Hepatocyte (in vitro differentiated cells): ENCODE results near the gene ACTL10. TPM values are rescaled to one million over a fixed set of nuclear protein-coding genes. Genes with fewer than 3 reads are reported as not detected.
"Not testable (repeated sequence)": the region's sequence is repeated elsewhere in the genome, so short reads cannot be mapped to it uniquely, and the experiment has no call there.

Experiments
- DNase-seq: peaks from one replicate; pipeline ENCODE4 v3.0.0-alpha.2; 2016; ENCODE audit warnings: low spot score
- H2AFZ ChIP-seq: fragments of 200-600 bp; sonication (generic); 2 replicates; pipeline ENCODE4 v1.6.0; 2016; ENCODE audit warnings: antibody characterized with exemption, mild to moderate bottlenecking
- H3K27ac ChIP-seq: fragments of 200-600 bp; sonication (generic); 2 replicates; pipeline ENCODE4 v1.5.1; 2016; ENCODE audit warnings: mild to moderate bottlenecking
- H3K27me3 ChIP-seq: fragments of 200-600 bp; sonication (generic); 2 replicates; pipeline ENCODE4 v1.6.1; 2016
- H3K36me3 ChIP-seq: fragments of 200-600 bp; sonication (generic); replicated peaks from 2 replicates; pipeline ENCODE4 v1.5.1; 2016; ENCODE audit warnings: low read depth; ENCODE audit not compliant: insufficient read depth
- H3K4me1 ChIP-seq: fragments of 200-600 bp; sonication (generic); 2 replicates; pipeline ENCODE4 v1.5.1; 2016; ENCODE audit warnings: mild to moderate bottlenecking, moderate library complexity; ENCODE audit not compliant: insufficient read depth
- H3K4me2 ChIP-seq: fragments of 200-600 bp; sonication (generic); 2 replicates; pipeline ENCODE4 v1.6.0; 2016
- H3K4me3 ChIP-seq: fragments of 200-600 bp; sonication (generic); 2 replicates; pipeline ENCODE4 v1.5.1; 2016; ENCODE audit warnings: mild to moderate bottlenecking
- H3K79me2 ChIP-seq: fragments of 200-600 bp; sonication (generic); 2 replicates; pipeline ENCODE4 v1.6.0; 2017; ENCODE audit warnings: mild to moderate bottlenecking
- H3K9me2 ChIP-seq: fragments of 200-600 bp; sonication (generic); replicated peaks from 2 replicates; pipeline ENCODE4 v1.6.0; 2017; ENCODE audit warnings: mild to moderate bottlenecking; ENCODE audit not compliant: insufficient read depth
- H3K9me3 ChIP-seq: fragments of 200-600 bp; sonication (generic); 2 replicates; pipeline ENCODE4 v1.5.1; 2016; ENCODE audit warnings: low read depth, mild to moderate bottlenecking
- H4K20me1 ChIP-seq: fragments of 200-600 bp; sonication (generic); 2 replicates; pipeline ENCODE4 v1.6.0; 2016; ENCODE audit warnings: mild to moderate bottlenecking; ENCODE audit not compliant: insufficient read depth, poor library complexity, severe bottlenecking
- EZH2 ChIP-seq: fragments of 200-600 bp; sonication (generic); IDR thresholded peaks from 2 replicates; pipeline ENCODE4 v1.6.1; 2016; ENCODE audit warnings: antibody characterized with exemption, mild to moderate bottlenecking, borderline replicate concordance
- EZH2phosphoT487 ChIP-seq: fragments of 200-600 bp; sonication (generic); IDR thresholded peaks from one replicate; pipeline ENCODE4 v1.6.1; 2018; ENCODE audit warnings: antibody characterized with exemption, mild to moderate bottlenecking, low read depth, moderate library complexity; ENCODE audit not compliant: unreplicated experiment, severe bottlenecking
- WGBS: methylation state at CpG from one replicate; pipeline ENCODE4 v1.1.6; 2016; ENCODE audit warnings: low lambda C conversion rate; ENCODE audit errors: missing lambda C conversion rate; 5-methylcytosine and 5-hydroxymethylcytosine counted together
- polyA plus RNA-seq: library from polyadenylated mRNA; unstranded; fragments of >200 nt; fragmentation: Nextera tagmentation; extraction: Ambion mirVana; gene quantifications from 2 replicates; pipeline ENCODE4 v1.2.1, GENCODE V29; 2016
- total RNA-seq: library from RNA; depleted of rRNA; stranded (reverse); fragments of >200 nt; gene quantifications from 2 replicates; pipeline ENCODE4 v1.2.3, GENCODE V29; 2014
- TF ChIP-seq, protein P1 (sequence below): fragments of 200-600 bp; sonication (generic); IDR thresholded peaks from 2 replicates; pipeline ENCODE4 v1.5.1; 2016; ENCODE audit warnings: antibody characterized with exemption, mild to moderate bottlenecking; ENCODE audit not compliant: poor library complexity

Gene ACTL10
- total and polyA plus RNA-seq, 2 experiments from 2014 or later: 0.17 to 2.6 TPM

DNA sequence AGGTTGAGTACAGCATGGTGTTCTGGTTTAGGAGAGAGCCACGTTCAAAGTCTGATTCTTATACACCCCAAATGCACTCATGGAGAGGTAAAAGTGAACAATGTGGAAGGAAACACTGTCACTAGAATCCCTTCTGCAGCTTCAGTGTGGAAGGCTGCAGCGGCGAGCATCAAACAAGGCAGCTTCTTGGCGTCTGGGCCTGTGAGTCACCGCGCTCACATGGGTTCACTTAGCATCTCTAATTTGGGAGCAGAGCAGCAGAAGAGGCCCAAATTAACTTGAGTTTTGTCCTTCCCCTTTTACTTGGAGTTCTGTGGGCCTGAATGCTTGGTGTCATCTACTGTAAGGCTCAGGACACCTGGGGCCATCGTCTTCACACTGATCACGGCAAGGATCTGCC, 30.4 kb downstream of the ACTL10 start:
- Histone ChIP-seq H3K4me1 (no peaks in the 10 kb centered on the region), H3K36me3 (no peaks in the 10 kb centered on the region), H3K9me3 (no peaks in the 10 kb centered on the region), H3K9me2 (no peaks in the 10 kb centered on the region), H4K20me1 (no peaks in the 10 kb centered on the region), H2AFZ (no peak overlapping the region), H3K4me3 (no peak overlapping the region), H3K27ac (no peak overlapping the region), H3K27me3 (no peaks in the 10 kb centered on the region), H3K4me2 (no peak overlapping the region), H3K79me2 (no peaks in the 10 kb centered on the region)
- TF ChIP-seq, protein P1, sequence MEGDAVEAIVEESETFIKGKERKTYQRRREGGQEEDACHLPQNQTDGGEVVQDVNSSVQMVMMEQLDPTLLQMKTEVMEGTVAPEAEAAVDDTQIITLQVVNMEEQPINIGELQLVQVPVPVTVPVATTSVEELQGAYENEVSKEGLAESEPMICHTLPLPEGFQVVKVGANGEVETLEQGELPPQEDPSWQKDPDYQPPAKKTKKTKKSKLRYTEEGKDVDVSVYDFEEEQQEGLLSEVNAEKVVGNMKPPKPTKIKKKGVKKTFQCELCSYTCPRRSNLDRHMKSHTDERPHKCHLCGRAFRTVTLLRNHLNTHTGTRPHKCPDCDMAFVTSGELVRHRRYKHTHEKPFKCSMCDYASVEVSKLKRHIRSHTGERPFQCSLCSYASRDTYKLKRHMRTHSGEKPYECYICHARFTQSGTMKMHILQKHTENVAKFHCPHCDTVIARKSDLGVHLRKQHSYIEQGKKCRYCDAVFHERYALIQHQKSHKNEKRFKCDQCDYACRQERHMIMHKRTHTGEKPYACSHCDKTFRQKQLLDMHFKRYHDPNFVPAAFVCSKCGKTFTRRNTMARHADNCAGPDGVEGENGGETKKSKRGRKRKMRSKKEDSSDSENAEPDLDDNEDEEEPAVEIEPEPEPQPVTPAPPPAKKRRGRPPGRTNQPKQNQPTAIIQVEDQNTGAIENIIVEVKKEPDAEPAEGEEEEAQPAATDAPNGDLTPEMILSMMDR: no peak
- TF ChIP-seq EZH2phosphoT487 (no peak), EZH2 (no peak)
- no peak for DNase-seq
- 86% methylated on average over 8 of the region's 8 CpGs for WGBS

DNA sequence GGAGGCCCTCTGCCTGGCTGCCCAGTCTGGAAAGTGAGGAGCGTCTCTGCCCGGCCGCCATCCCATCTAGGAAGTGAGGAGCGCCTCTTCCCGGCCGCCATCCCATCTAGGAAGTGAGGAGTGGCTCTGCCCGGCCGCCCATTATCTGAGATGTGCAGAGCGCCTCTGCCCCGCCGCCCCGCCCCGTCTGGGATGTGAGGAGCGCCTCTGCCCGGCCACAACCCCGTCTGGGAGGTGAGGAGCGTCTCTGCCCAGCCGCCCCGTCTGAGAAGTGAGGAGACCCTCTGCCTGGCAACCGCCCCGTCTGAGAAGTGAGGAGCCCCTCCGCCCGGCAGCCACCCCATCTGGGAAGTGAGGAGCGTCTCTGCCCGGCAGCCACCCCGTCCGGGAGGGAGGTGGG, 32.2 kb downstream of the ACTL10 start:
- WGBS: 98% methylated on average over 12 of the region's 27 CpGs
- not testable (repeated sequence) for H3K4me1 ChIP-seq, H3K4me3 ChIP-seq, H3K27me3 ChIP-seq, H3K4me2 ChIP-seq, H3K9me3 ChIP-seq, H3K9me2 ChIP-seq, H3K36me3 ChIP-seq, H3K79me2 ChIP-seq, H2AFZ ChIP-seq, DNase-seq, H4K20me1 ChIP-seq, H3K27ac ChIP-seq

GRCh38 chr20:33700696-33701441, 34.1 kb downstream of the ACTL10 start:
- 97% methylated on average over 35 of the region's 45 CpGs for WGBS

DNA sequence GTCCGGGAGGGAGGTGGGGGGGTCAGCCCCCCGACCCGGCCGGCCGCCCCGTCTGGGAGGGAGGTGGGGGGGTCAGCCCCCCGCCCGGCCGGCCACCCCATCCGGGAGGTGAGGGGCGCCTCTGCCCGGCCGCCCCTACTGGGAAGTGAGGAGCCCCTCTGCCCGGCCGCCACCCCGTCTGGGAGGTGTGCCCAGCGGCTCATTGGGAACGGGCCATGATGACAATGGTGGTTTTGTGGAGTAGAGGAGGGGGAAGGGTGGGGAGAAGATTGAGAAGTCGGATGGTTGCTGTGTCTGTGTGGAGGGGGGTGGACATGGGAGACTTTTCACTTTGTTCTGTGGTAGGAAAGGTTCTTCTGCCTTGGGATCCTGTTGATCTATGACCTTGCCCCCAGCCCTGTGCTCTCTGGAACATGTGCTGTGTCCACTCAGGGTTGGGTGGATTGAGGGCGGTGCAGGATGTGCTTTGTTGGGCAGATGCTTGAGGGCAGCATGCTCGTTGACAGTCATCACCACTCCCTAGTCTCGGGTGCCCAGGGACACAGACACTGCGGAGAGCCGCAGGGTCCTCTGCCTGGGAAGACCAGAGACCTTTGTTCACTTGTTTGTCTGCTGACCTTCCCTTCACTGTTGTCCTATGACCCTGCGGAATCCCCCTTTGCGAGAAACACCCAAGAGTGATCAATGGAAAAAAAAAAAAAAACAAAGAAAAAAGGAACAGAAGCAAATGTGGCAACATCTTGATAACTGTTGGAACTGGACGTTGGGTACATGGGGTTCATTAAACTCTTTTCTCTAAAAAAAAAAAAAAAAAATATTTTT, 35.1 kb downstream of the ACTL10 start:
- Histone ChIP-seq H2AFZ (no peak overlapping the region), H3K4me3 (no peak overlapping the region), H3K4me1 (no peaks in the 10 kb centered on the region), H3K27ac (no peak overlapping the region), H3K4me2 (no peak overlapping the region), H3K79me2 (no peaks in the 10 kb centered on the region), H3K27me3 (no peaks in the 10 kb centered on the region), H3K36me3 (no peaks in the 10 kb centered on the region), H3K9me3 (no peaks in the 10 kb centered on the region), H4K20me1 (no peaks in the 10 kb centered on the region), H3K9me2 (no peaks in the 10 kb centered on the region)
- 88% methylated on average over 9 of the region's 27 CpGs for WGBS
- no peak for DNase-seq
- TF ChIP-seq EZH2: no peak
- TF ChIP-seq, protein P1: no peak
- TF ChIP-seq EZH2phosphoT487: no peak

More at GRCh38 chr20:33700696-33701441, 34.1 kb downstream of the ACTL10 start:
- not testable (repeated sequence) for H4K20me1 ChIP-seq, H3K27me3 ChIP-seq, H3K9me2 ChIP-seq, H3K27ac ChIP-seq, H3K4me3 ChIP-seq, H3K9me3 ChIP-seq, H3K36me3 ChIP-seq, H2AFZ ChIP-seq, H3K4me1 ChIP-seq, H3K4me2 ChIP-seq, H3K79me2 ChIP-seq, DNase-seq
